Epidermal melanocyte (primary cell): ENCODE results near the gene KRT78.

Source experiments
- DNase-seq: peaks from one replicate; pipeline ENCODE4 v3.0.0; 2011; ENCODE audit warnings: low spot score; ENCODE audit not compliant: insufficient read length

KRT78 gene

GRCh38 chr12:52824741-52825410 lies 23.9 kb downstream of the KRT78 start:
- DNase-seq, result no peak

GRCh38 chr12:52823761-52824450 lies 24.9 kb downstream of the KRT78 start:
- no peak for DNase-seq

GRCh38 chr12:52822771-52823510 lies 25.9 kb downstream of the KRT78 start:
- no peak for DNase-seq

- DNase-seq, result no peak
These were observed 26.8 kb downstream of the KRT78 start for GRCh38 chr12:52821826-52822660.

- no peak for DNase-seq
These were observed 27.6 kb downstream of the KRT78 start for GRCh38 chr12:52821071-52821730.

- DNase-seq, result no peak
These were observed 28.3 kb downstream of the KRT78 start for GRCh38 chr12:52820521-52820920.

GRCh38 chr12:52819731-52820510 lies 28.9 kb downstream of the KRT78 start:
- DNase-seq, result no peak

- DNase-seq, result no peak
These were observed 29.8 kb downstream of the KRT78 start for GRCh38 chr12:52818887-52819420.

GRCh38 chr12:52818388-52818787 lies 30.4 kb downstream of the KRT78 start:
- no peak for DNase-seq

GRCh38 chr12:52817699-52818238 lies 31.0 kb downstream of the KRT78 start:
- DNase-seq, result no peak

GRCh38 chr12:52817003-52817698 lies 31.6 kb downstream of the KRT78 start:
- DNase-seq, result no peak

- DNase-seq, result no peak
These were observed 32.9 kb downstream of the KRT78 start for GRCh38 chr12:52815676-52816588.

GRCh38 chr12:52815161-52815560 lies 33.6 kb downstream of the KRT78 start:
- DNase-seq, result no peak

GRCh38 chr12:52814710-52815155 lies 34.1 kb downstream of the KRT78 start:
- no peak for DNase-seq

GRCh38 chr12:52813885-52814709 lies 34.7 kb downstream of the KRT78 start, which contains the start of gene KRT4:
TSS of gene KRT4 (minus strand) at chr12:52814116. CDS start at chr12:52814058, 58 bp downstream.
- DNase-seq, result no peak

GRCh38 chr12:52813203-52813819 lies 35.5 kb downstream of the KRT78 start:
- DNase-seq, result no peak
